GM12878 (cell line): Measurements from ENCODE around the gene FNDC3A. TPM values are rescaled to one million over a fixed set of nuclear protein-coding genes. Genes with fewer than 3 reads are reported as not detected.

ENCODE experiments used
- ATAC-seq: fragments of 200-7000 bp; cut with Tn5 transposase; 3 replicates; pipeline ENCODE4 v1.9.1; 2020; ENCODE audit warnings: mild to moderate bottlenecking, moderate library complexity
- BruUV-seq: library from RNA; stranded (reverse); fragments of 400-500 nt; replicated peaks from 2 replicates; lab custom pipeline; 2021; lab: Mats Ljungman, UMichigan
- CTCF ChIA-PET: fragments of 300-600 bp; sonication (Branson Sonifier 250); formaldehyde crosslinking; extraction: SDS; loops from one replicate; lab custom pipeline; 2021; ENCODE audit warnings: inconsistent platforms; lab: Yijun Ruan, JAX
- POLR2A ChIA-PET: fragments of 350-600 bp; formaldehyde crosslinking; extraction: SDS; loops from one replicate; lab custom pipeline; 2021; ENCODE audit warnings: inconsistent platforms; lab: Charles Lee
- RAD21 ChIA-PET: fragments of 300-600 bp; sonication (Branson Sonifier 250); formaldehyde crosslinking; loops from one replicate; lab custom pipeline; 2023; ENCODE audit warnings: antibody characterized with exemption; ENCODE audit not compliant: unreplicated experiment; lab: Charles Lee
- SMC1A ChIA-PET: fragments of 300-600 bp; sonication (Branson Sonifier 250); formaldehyde crosslinking; loops from one replicate; lab custom pipeline; 2023; ENCODE audit not compliant: unreplicated experiment, uncharacterized antibody; lab: Charles Lee
- DNase-seq: peaks from one replicate; pipeline ENCODE4 v3.0.0-alpha.2; 2011; ENCODE audit warnings: low read depth, low spot score
- FAIRE-seq: peaks from 3 replicates; lab custom pipeline; 2011; peaks lifted over from hg19 to GRCh38; lab: Jason Lieb, UNC
- H2AFZ ChIP-seq: 2 replicates; pipeline ENCODE4 v1.6.0; 2011; ENCODE audit warnings: low read depth, low read length, control low read depth; ENCODE audit not compliant: control insufficient read depth
- H3K27ac ChIP-seq: 2 replicates; pipeline ENCODE4 v1.5.1; 2011; ENCODE audit warnings: control low read depth; ENCODE audit not compliant: control insufficient read depth, insufficient read depth
- H3K27me3 ChIP-seq, 2 experiments: replicated peaks in 1 of 2; 2 replicates each; pipeline versions ENCODE4 v1.6.0 to v1.6.1; 2011; ENCODE audit warnings: low read length in 1 of 2; ENCODE audit not compliant: control insufficient read depth in 2 of 2, insufficient read depth in 2 of 2
- H3K36me3 ChIP-seq, 2 experiments: 2 replicates each; pipeline ENCODE4 v1.5.1; 2011; ENCODE audit warnings: low read length in 1 of 2; ENCODE audit not compliant: control insufficient read depth in 2 of 2, insufficient read depth in 2 of 2
- H3K4me1 ChIP-seq: 2 replicates; pipeline ENCODE4 v1.6.1; 2011; ENCODE audit warnings: mild to moderate bottlenecking, low read length, moderate library complexity, mixed read lengths; ENCODE audit not compliant: control insufficient read depth, insufficient read depth
- H3K4me2 ChIP-seq: 2 replicates; pipeline ENCODE4 v1.6.0; 2011; ENCODE audit warnings: control low read depth; ENCODE audit not compliant: control insufficient read depth, insufficient read depth
- H3K4me3 ChIP-seq: fragments of 200-600 bp; sonication (generic); 2 replicates; pipeline ENCODE4 v1.5.1; 2016
- H3K79me2 ChIP-seq: 2 replicates; pipeline ENCODE4 v1.6.0; 2011; ENCODE audit warnings: low read length; ENCODE audit not compliant: control insufficient read depth, insufficient read depth
- H3K9ac ChIP-seq: 2 replicates; pipeline ENCODE4 v1.8.0; 2011; ENCODE audit warnings: low read length, control low read depth, mixed read lengths; ENCODE audit not compliant: control insufficient read depth, insufficient read depth
- H3K9me3 ChIP-seq: replicated peaks from 3 replicates; pipeline ENCODE4 v1.5.1; 2011; ENCODE audit warnings: mild to moderate bottlenecking, low read length; ENCODE audit not compliant: control insufficient read depth, insufficient read depth
- H4K20me1 ChIP-seq: 2 replicates; pipeline ENCODE4 v1.6.0; 2011; ENCODE audit not compliant: control insufficient read depth, insufficient read depth
- ATF7 ChIP-seq: fragments of 450-650 bp; IDR thresholded peaks from 2 replicates; pipeline ENCODE4 v1.6.1; 2016; ENCODE audit warnings: low read depth, mild to moderate bottlenecking
- BHLHE40 ChIP-seq, 2 experiments: fragments of 450-650 bp in 1 of 2; IDR thresholded peaks; 2 replicates each; pipeline ENCODE4 v1.6.1; 2011 to 2017; ENCODE audit warnings: low read depth in 2 of 2, borderline replicate concordance in 1 of 2, improper control_type of control experiment in 1 of 2, low read length in 1 of 2, mild to moderate bottlenecking in 1 of 2
- CHD1 ChIP-seq: IDR thresholded peaks from 2 replicates; pipeline ENCODE4 v1.6.1; 2012; ENCODE audit warnings: low read depth, low read length, improper control_type of control experiment
- EED ChIP-seq: sonication (generic); IDR thresholded peaks from 2 replicates; pipeline ENCODE4 v1.6.1; 2016; ENCODE audit warnings: antibody characterized with exemption, low read depth
- EZH2 ChIP-seq: IDR thresholded peaks from 2 replicates; pipeline ENCODE4 v1.6.1; 2012; ENCODE audit warnings: low read depth, mild to moderate bottlenecking, control low read depth, inconsistent platforms, low read length, borderline replicate concordance; ENCODE audit not compliant: control insufficient read depth
- NRF1 ChIP-seq: conservative IDR thresholded peaks from 2 replicates; pipeline ENCODE4 v1.6.1; 2011; ENCODE audit warnings: mild to moderate bottlenecking, low read depth, low read length, improper control_type of control experiment
- POLR2AphosphoS2 ChIP-seq: IDR thresholded peaks from 2 replicates; pipeline ENCODE4 v1.6.1; 2011; ENCODE audit warnings: low read depth, mild to moderate bottlenecking, low read length, improper control_type of control experiment, moderate library complexity
- RAD51 ChIP-seq: fragments of 450-650 bp; IDR thresholded peaks from 2 replicates; pipeline ENCODE4 v1.6.1; 2016; ENCODE audit warnings: moderate library complexity, mild to moderate bottlenecking, inconsistent platforms
- RUNX3 ChIP-seq: IDR thresholded peaks from 2 replicates; pipeline ENCODE4 v1.6.1; 2012; ENCODE audit warnings: low read length, inconsistent platforms
- TCF7 ChIP-seq: IDR thresholded peaks from 2 replicates; pipeline ENCODE4 v1.6.1; 2014; ENCODE audit warnings: antibody characterized with exemption, borderline replicate concordance
- ZNF207 ChIP-seq: fragments of 450-650 bp; IDR thresholded peaks from 2 replicates; pipeline ENCODE4 v1.6.1; 2014; ENCODE audit warnings: antibody characterized with exemption, mild to moderate bottlenecking, borderline replicate concordance
- ZZZ3 ChIP-seq: IDR thresholded peaks from 2 replicates; pipeline ENCODE4 v1.6.1; 2011; ENCODE audit warnings: low read depth; ENCODE audit not compliant: control insufficient read depth, insufficient read length
- WGBS: methylation state at CpG from one replicate; pipeline ENCODE4 v1.1.6; 2016; ENCODE audit warnings: low lambda C conversion rate; ENCODE audit not compliant: insufficient replicate concordance, insufficient coverage; ENCODE audit errors: missing lambda C conversion rate; 5-methylcytosine and 5-hydroxymethylcytosine counted together
- in situ Hi-C: fragments of 300-500 bp; cut with MboI; formaldehyde crosslinking; loops from 9 replicates; pipeline ENCODE4 v1.14.3; 2018; ENCODE audit warnings: mixed read lengths
- intact Hi-C: fragments of 100-400 bp; cut with micrococcal nuclease; formaldehyde crosslinking; loops from one replicate; pipeline ENCODE4 v1.14.2; 2022; ENCODE audit not compliant: unreplicated experiment
- polyA plus RNA-seq, 11 experiments: library from polyadenylated mRNA; depleted of rRNA in 4 of 11; unstranded in 6 of 11; stranded (reverse) in 5 of 11; fragments of >200 nt; fragmentation: Nextera tagmentation in 4 of 11; fragmentation: Illumina TruSeq in 1 of 11; extraction: Ambion mirVana in 4 of 11; extraction: Trizol in 1 of 11; gene quantifications; 1 replicate in 1 of 11; 2 replicates in 10 of 11; pipeline versions ENCODE4 v1.2.1 to v1.2.3, GENCODE V29; 2011 to 2016; ENCODE audit warnings: inconsistent platforms in 2 of 11, missing spikeins in 2 of 11, low read depth in 1 of 11
- total RNA-seq, 4 experiments: library from RNA; depleted of rRNA in 3 of 4; stranded (reverse); fragments of >200 nt in 3 of 4; fragmentation: Illumina TruSeq in 1 of 4; extraction: Trizol in 1 of 4; gene quantifications; 2 replicates each; pipeline versions ENCODE4 v1.2.1 to v1.2.3, GENCODE V29; 2013 to 2021
- TF ChIP-seq, protein P1 (sequence below): IDR thresholded peaks from 2 replicates; pipeline ENCODE4 v1.6.1; 2011; ENCODE audit warnings: low read depth, low read length, improper control_type of control experiment, borderline replicate concordance
- TF ChIP-seq, protein P2 (sequence below): IDR thresholded peaks from 2 replicates; pipeline ENCODE4 v1.6.1; 2012; ENCODE audit warnings: low read depth, low read length, improper control_type of control experiment
- TF ChIP-seq, protein P3 (sequence below): IDR thresholded peaks from 2 replicates; pipeline ENCODE4 v1.6.1; 2012; ENCODE audit warnings: low read depth, low read length, improper control_type of control experiment

The FNDC3A gene
- total and polyA plus RNA-seq, 10 of the 15 experiments (the other 5 are each of a cell fraction or from before 2014, with no cell fraction given): 6.3 to 46.4 (median 22.8) TPM

GRCh38 chr13:49184621-49185020 is 208.9 kb downstream of the FNDC3A start:
- Histone ChIP-seq H3K4me2 (no peak overlapping the region), H3K4me3 (no peak overlapping the region), H3K4me1 (no peaks in the 10 kb centered on the region), H3K27me3 (no peaks in the 10 kb centered on the region), H3K27ac (no peak overlapping the region), H4K20me1 (no peaks in the 10 kb centered on the region), H3K36me3 (peaks cover 0 to 16% of the 10 kb centered on the region in 2 experiments; a peak in 3 of 4 replicates), H2AFZ (no peak overlapping the region), H3K79me2 (no peaks in the 10 kb centered on the region), H3K9ac (no peak overlapping the region), H3K9me3 (no peaks in the 10 kb centered on the region)
- DNase-seq (no peak), FAIRE-seq (no peak), ATAC-seq (no peak)
- WGBS: 98% methylated on average over 4 of the region's 4 CpGs
- intact Hi-C loops: no loop called here
- ChIA-PET SMC1A (interaction anchor here (0.7 kb wide), 1 partner anchor 198 kb away, joined by 3 read pairs; no protein-coding TSS in a partner anchor), RAD21 (no interaction called here), POLR2A (interaction anchor here (0.8 kb wide), 1 partner anchor 1167 kb away, joined by 3 read pairs; no protein-coding TSS in a partner anchor), CTCF (interaction anchor here (0.9 kb wide), 1 partner anchor 11 kb away, joined by 3 read pairs; no protein-coding TSS in a partner anchor)
- in situ Hi-C loops: no loop called here
- TF ChIP-seq ZZZ3 (no peak), NRF1 (no peak), ATF7 (no peak), ZNF207 (no peak), EED (no peak), RUNX3 (no peak), EZH2 (no peak), RAD51 (no peak), CHD1 (no peak), POLR2AphosphoS2 (no peak), TCF7 (no peak), BHLHE40 (IDR thresholded peaks at IDR 0.05; ENCODE audit: borderline replicate concordance in 1 of 2, low read depth in 2 of 2, low read length in 1 of 2) (no peak)
- TF ChIP-seq, protein P1, sequence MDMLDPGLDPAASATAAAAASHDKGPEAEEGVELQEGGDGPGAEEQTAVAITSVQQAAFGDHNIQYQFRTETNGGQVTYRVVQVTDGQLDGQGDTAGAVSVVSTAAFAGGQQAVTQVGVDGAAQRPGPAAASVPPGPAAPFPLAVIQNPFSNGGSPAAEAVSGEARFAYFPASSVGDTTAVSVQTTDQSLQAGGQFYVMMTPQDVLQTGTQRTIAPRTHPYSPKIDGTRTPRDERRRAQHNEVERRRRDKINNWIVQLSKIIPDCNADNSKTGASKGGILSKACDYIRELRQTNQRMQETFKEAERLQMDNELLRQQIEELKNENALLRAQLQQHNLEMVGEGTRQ: no peak
- TF ChIP-seq, protein P2, sequence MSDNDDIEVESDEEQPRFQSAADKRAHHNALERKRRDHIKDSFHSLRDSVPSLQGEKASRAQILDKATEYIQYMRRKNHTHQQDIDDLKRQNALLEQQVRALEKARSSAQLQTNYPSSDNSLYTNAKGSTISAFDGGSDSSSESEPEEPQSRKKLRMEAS: no peak
- TF ChIP-seq, protein P3, sequence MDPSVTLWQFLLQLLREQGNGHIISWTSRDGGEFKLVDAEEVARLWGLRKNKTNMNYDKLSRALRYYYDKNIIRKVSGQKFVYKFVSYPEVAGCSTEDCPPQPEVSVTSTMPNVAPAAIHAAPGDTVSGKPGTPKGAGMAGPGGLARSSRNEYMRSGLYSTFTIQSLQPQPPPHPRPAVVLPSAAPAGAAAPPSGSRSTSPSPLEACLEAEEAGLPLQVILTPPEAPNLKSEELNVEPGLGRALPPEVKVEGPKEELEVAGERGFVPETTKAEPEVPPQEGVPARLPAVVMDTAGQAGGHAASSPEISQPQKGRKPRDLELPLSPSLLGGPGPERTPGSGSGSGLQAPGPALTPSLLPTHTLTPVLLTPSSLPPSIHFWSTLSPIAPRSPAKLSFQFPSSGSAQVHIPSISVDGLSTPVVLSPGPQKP: no peak
- BruUV-seq: no TSS peak
